Esophagus squamous epithelium (tissue), 5 donors: Measurements from ENCODE around the gene DLX5. TPM values are rescaled to one million over a fixed set of nuclear protein-coding genes. Genes with fewer than 3 reads are reported as not detected.

Experiments
- DNase-seq: peaks from one replicate; lab custom pipeline; 2025; lab: John Stamatoyannopoulos, UW
- H3K27ac ChIP-seq, 4 donors: fragments of 200-600 bp; sonication (generic); one replicate each; pipeline ENCODE4 v1.5.1; 2016 to 2019; ENCODE audit warnings: mild to moderate bottlenecking in 1 of 4
- H3K27me3 ChIP-seq, 4 donors: fragments of 200-600 bp; sonication (generic); 1 replicate in 3 of 4; 2 replicates in 1 of 4; pipeline versions ENCODE4 v1.5.1 to v1.6.0; 2017 to 2021; ENCODE audit warnings: antibody characterized with exemption in 1 of 4
- H3K36me3 ChIP-seq, 3 donors: fragments of 200-600 bp; sonication (generic); one replicate each; pipeline ENCODE4 v1.5.1; 2016 to 2019
- H3K4me1 ChIP-seq, 3 donors: fragments of 200-600 bp; sonication (generic); one replicate each; pipeline ENCODE4 v1.5.1; 2017 to 2019
- H3K4me3 ChIP-seq, 4 donors: fragments of 200-600 bp; sonication (generic); 1 replicate in 3 of 4; 2 replicates in 1 of 4; pipeline ENCODE4 v1.5.1; 2016 to 2019; ENCODE audit warnings: mild to moderate bottlenecking in 2 of 4, moderate library complexity in 1 of 4
- H3K9me3 ChIP-seq, 3 donors: fragments of 200-600 bp; sonication (generic); one replicate each; pipeline ENCODE4 v1.5.1; 2016 to 2019
- POLR2A ChIP-seq, 4 donors: fragments of 450-650 bp; IDR thresholded peaks; one replicate each; pipeline ENCODE4 v1.6.1; 2017; ENCODE audit warnings: antibody characterized with exemption in 4 of 4, mild to moderate bottlenecking in 4 of 4, moderate library complexity in 3 of 4
- WGBS, 2 donors: methylation state at CpG; one replicate each; pipeline ENCODE4 v1.1.5; 2018; 5-methylcytosine and 5-hydroxymethylcytosine counted together
- intact Hi-C: fragments of 100-400 bp; cut with DNase I; formaldehyde crosslinking; loops from one replicate; pipeline ENCODE4 v1.15.0; 2022
- total RNA-seq, 4 donors: library from RNA; depleted of rRNA; stranded (reverse); fragments of >200 nt; gene quantifications; one replicate each; pipeline ENCODE4 v1.1.0, GENCODE V29; 2016
- TF ChIP-seq, protein P1 (sequence below), 6 experiments: fragments of 450-650 bp in 4 of 6; fragments of 200-600 bp in 2 of 6; sonication (generic) in 2 of 6; IDR thresholded peaks; one replicate each; pipeline ENCODE4 v1.5.1; 2016 to 2019; ENCODE audit warnings: antibody characterized with exemption in 6 of 6, mild to moderate bottlenecking in 4 of 6, moderate library complexity in 4 of 6
- donor health status: DM: yes; HTN: yes; CAD: no.

Gene DLX5
- total RNA-seq, 4 donors from 2014 or later = 1.3 to 1.8 (median 1.7) TPM; not detected in 1

DNA sequence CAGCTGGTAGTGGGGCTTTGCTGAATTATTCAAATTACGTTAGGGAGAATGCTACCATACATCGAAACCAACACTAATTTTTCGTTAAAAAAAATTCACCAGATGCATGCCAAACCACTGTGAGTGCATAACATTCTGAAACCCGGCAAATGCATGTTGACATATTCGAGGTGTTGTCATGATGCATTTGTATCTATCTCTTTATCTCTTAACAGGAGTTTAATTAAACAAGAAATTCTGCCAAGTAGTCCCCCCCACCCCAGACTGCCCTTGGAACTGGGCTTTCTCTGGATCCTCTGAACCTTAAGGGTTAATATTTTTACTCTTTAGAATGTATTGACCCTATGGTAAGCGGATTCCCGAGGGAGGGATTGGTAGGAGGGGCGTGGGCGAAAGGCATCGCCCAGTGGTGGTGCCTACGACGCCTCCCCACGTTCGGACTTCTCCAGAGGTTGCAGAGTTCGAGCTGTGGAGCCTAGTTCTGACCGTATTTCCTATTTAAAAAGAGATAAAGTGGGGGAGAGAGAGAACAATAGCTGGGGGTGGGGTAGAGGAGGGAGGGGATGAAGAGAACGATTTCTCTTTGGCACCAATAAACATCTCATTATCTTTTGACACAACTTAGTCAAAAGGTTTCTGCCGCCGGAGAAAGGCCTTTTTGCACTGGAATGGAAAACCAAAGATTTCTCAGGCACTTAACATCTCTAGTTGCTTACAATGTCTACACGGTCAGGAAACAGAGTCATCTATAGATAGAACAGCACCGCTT is 12.1 kb downstream of the DLX5 start:
- H3K36me3 ChIP-seq = no peaks in the 10 kb centered on the region
- 16 to 22% methylated on average over 19 to 21 of the region's 21 CpGs for WGBS, 2 donors
- peaks cover 12 to 15% (median 13%) of the 10 kb centered on the region in 3 donors for H3K4me1 ChIP-seq
- H3K27ac ChIP-seq = no peak overlapping the region
- TF ChIP-seq POLR2A (IDR thresholded peaks at IDR 0.05) = no peak
- TF ChIP-seq, protein P1, sequence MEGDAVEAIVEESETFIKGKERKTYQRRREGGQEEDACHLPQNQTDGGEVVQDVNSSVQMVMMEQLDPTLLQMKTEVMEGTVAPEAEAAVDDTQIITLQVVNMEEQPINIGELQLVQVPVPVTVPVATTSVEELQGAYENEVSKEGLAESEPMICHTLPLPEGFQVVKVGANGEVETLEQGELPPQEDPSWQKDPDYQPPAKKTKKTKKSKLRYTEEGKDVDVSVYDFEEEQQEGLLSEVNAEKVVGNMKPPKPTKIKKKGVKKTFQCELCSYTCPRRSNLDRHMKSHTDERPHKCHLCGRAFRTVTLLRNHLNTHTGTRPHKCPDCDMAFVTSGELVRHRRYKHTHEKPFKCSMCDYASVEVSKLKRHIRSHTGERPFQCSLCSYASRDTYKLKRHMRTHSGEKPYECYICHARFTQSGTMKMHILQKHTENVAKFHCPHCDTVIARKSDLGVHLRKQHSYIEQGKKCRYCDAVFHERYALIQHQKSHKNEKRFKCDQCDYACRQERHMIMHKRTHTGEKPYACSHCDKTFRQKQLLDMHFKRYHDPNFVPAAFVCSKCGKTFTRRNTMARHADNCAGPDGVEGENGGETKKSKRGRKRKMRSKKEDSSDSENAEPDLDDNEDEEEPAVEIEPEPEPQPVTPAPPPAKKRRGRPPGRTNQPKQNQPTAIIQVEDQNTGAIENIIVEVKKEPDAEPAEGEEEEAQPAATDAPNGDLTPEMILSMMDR (IDR thresholded peaks at IDR 0.05) = no peak
- no peak overlapping the region for H3K4me3 ChIP-seq
- DNase-seq = no peak
- H3K9me3 ChIP-seq = no peaks in the 10 kb centered on the region
- peaks cover 9 to 100% (median 53%) of the 10 kb centered on the region in 4 donors for H3K27me3 ChIP-seq
- intact Hi-C loops = no loop called here

DNA sequence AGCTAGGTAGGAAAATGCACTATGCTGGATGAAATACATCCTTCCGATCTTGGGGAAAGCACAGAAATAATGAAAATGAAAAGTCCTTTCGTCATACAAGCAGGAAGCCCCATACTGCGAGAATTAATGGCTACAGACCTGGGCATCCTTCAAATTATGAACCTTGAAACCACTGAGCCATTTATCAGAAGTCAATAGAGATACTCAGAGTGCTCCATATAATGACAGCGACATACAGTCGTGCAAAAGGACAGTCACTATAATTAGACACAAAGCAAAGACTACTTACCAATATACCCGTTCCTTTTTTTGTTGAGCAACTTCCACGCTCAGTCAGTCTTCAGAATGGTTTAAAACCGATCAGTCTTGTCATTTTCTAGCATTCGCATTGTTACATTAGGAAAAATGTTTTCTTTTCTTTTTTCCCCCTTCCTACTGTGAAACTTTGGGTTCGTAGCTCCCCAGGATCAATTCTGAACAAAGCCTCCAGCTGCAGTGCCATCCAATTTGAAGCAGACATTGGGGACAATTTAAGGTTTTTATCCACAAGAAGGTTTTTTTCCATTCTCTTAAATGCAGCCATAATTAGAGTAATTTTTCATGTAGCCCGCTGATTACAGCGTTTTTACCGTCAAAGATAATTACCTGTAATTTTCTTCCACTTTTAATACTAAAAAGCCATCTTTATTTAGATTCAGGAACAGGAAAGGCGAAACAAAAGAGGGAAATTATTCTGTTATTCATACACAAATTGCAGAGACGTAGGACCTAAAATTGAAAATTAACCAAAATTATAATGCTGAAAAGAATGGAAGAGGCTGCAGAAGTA is 12.9 kb downstream of the DLX5 start:
- 18 to 26% methylated on average over 15 of the region's 15 CpGs for whole genome bisulfite sequencing, 2 donors
- DNase-seq = no peak
- Histone ChIP-seq H3K4me3 (no peak overlapping the region), H3K27ac (no peak overlapping the region), H3K9me3 (no peaks in the 10 kb centered on the region), H3K4me1 (peaks cover 4 to 13% (median 6%) of the 10 kb centered on the region in 3 donors), H3K36me3 (no peaks in the 10 kb centered on the region), H3K27me3 (peaks cover 14 to 100% (median 51%) of the 10 kb centered on the region in 4 donors)
- TF ChIP-seq, protein P1 (IDR thresholded peaks at IDR 0.05) = no peak
- no peak for TF ChIP-seq POLR2A (IDR thresholded peaks at IDR 0.05)
- intact Hi-C loops = no loop called here

DNA sequence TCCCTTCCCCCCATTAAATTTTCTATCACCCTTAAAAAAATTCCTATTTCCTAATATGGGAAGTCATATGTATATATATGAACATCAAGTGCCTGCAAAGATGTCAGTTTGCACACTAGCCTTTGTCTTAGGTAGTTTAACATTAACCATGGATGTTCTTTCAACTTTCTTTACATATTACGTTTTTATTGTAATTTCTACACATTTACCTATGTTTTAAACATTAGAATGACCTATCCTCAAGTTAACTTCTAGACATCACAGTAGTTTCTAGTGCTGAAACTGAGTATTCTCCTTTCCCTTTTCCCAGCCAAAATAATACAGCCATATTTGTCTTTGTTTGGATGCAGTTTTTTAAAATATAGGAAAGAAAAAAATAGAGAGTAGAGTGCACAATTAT is 13.5 kb downstream of the DLX5 start:
- 7 to 12% methylated on average over 1 of the region's 1 CpG for WGBS, 2 donors
- no peak overlapping the region for H3K27ac ChIP-seq
- no peaks in the 10 kb centered on the region for H3K36me3 ChIP-seq
- peaks cover 0 to 13% (median 7%) of the 10 kb centered on the region in 3 donors for H3K4me1 ChIP-seq
- TF ChIP-seq, protein P1 (IDR thresholded peaks at IDR 0.05) = no peak
- no peak for TF ChIP-seq POLR2A (IDR thresholded peaks at IDR 0.05)
- H3K9me3 ChIP-seq = no peaks in the 10 kb centered on the region
- peaks cover 14 to 100% (median 49%) of the 10 kb centered on the region in 4 donors for H3K27me3 ChIP-seq
- H3K4me3 ChIP-seq = no peak overlapping the region
- intact Hi-C loops = no loop called here
- no peak for DNase-seq

DNA sequence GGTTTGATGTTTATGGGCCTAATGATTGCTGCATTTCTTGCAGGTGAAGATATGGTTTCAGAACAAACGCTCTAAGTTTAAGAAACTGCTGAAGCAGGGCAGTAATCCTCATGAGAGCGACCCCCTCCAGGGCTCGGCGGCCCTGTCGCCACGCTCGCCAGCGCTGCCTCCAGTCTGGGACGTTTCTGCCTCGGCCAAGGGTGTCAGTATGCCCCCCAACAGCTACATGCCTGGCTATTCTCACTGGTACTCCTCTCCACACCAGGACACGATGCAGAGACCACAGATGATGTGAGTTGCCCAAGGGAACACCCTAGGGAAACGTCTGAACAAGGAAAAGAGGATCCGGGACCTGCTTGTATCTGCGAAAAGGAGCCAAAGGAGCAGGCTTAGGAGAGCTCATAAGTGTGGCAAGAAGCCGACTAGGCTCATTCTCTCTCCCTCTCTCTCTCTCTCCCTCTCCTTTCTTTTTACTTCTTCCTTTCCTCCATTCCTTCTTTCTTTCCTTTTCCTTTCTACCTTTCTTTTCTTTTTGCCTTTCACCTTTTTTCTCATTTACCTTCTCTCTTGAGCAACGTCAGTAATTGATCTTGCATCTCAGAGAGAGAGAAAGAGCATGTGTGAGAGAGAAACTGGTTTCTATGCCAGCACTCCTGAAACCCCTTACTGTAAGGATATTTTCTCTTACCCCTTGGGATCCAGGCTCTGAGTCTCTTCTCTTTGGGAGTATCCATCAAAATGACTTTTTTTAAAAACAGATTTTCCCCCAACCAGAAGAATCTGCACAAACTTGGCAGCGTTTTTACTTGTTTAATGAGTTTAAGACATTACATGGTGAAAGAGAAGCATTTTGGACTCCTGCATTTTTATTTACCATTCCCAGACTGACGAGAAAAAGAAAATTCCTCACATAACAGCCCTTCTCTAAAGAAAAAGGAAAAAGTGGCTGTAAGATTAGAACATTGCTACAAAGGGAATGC is 14.6 kb downstream of the DLX5 start:
- Histone ChIP-seq H3K4me1 (peaks cover 6 to 23% (median 17%) of the 10 kb centered on the region in 3 donors), H3K36me3 (no peaks in the 10 kb centered on the region), H3K27me3 (peaks cover 17 to 100% (median 52%) of the 10 kb centered on the region in 4 donors), H3K4me3 (no peak overlapping the region), H3K27ac (no peak overlapping the region), H3K9me3 (no peaks in the 10 kb centered on the region)
- DNase-seq = no peak
- intact Hi-C loops = no loop called here
- no peak for TF ChIP-seq POLR2A (IDR thresholded peaks at IDR 0.05)
- TF ChIP-seq, protein P1 (IDR thresholded peaks at IDR 0.05) = no peak
- WGBS, 2 donors = 31 to 37% methylated on average over 17 of the region's 18 CpGs
